T-helper 1 cell (primary cell): Measurements from ENCODE around the gene SEMA3E.
"Not testable (repeated sequence)": the region's sequence is repeated elsewhere in the genome, so short reads cannot be mapped to it uniquely, and the experiment has no call there.

Source experiments
- DNase-seq, 5 donors: peaks; one replicate each; pipeline ENCODE4 v3.0.0-alpha.2; 2012 to 2020
- total RNA-seq, 4 donors: gene quantifications; one replicate each; lab custom pipeline; 2026; lab: John Stamatoyannopoulos, UW

Gene SEMA3E
- total RNA-seq: 0 reads per million in 4 donors

- DNase-seq: no peak
Measured at GRCh38 chr7:83648464-83649241, at the start of gene SEMA3E. SEMA3E (minus strand) TSS chr7:83649139.

- no peak for DNase-seq
Measured at GRCh38 chr7:83697804-83698530, 49.0 kb upstream of the SEMA3E start.

- DNase-seq: no peak
Measured at GRCh38 chr7:83696101-83696500, 47.2 kb upstream of the SEMA3E start.

GRCh38 chr7:83695128-83695960 is 46.4 kb upstream of the SEMA3E start:
- DNase-seq: no peak

GRCh38 chr7:83693256-83693655 is 44.3 kb upstream of the SEMA3E start:
- no peak for DNase-seq

- DNase-seq: no peak
Measured at GRCh38 chr7:83691095-83691494, 42.2 kb upstream of the SEMA3E start.

GRCh38 chr7:83689855-83690254 is 40.9 kb upstream of the SEMA3E start:
- no peak for DNase-seq

- DNase-seq: no peak
Measured at GRCh38 chr7:83686416-83686815, 37.5 kb upstream of the SEMA3E start.

- DNase-seq: no peak
Measured at GRCh38 chr7:83684928-83685327, 36.0 kb upstream of the SEMA3E start.

GRCh38 chr7:83681200-83681778 is 32.4 kb upstream of the SEMA3E start:
- DNase-seq: no peak

- DNase-seq: no peak
Measured at GRCh38 chr7:83677180-83677866, 28.4 kb upstream of the SEMA3E start.

- not testable (repeated sequence) for DNase-seq
Measured at GRCh38 chr7:83673291-83673690, 24.4 kb upstream of the SEMA3E start.

- DNase-seq: no peak
Measured at GRCh38 chr7:83672157-83672556, 23.2 kb upstream of the SEMA3E start.

- DNase-seq: no peak
Measured at GRCh38 chr7:83663131-83663530, 14.2 kb upstream of the SEMA3E start.

- DNase-seq: no peak
Measured at GRCh38 chr7:83658126-83658525, 9.2 kb upstream of the SEMA3E start.

GRCh38 chr7:83655951-83656556 is 7.1 kb upstream of the SEMA3E start:
- no peak for DNase-seq

- DNase-seq: no peak
Measured at GRCh38 chr7:83652481-83652880, 3.5 kb upstream of the SEMA3E start.

GRCh38 chr7:83649701-83650100 is 762 bp upstream of the SEMA3E start:
- no peak for DNase-seq

- no peak for DNase-seq
Measured at GRCh38 chr7:83646027-83646426, 2.9 kb downstream of the SEMA3E start.

GRCh38 chr7:83643739-83644138 is 5.2 kb downstream of the SEMA3E start:
- no peak for DNase-seq

- DNase-seq: no peak
Measured at GRCh38 chr7:83643012-83643411, 5.9 kb downstream of the SEMA3E start.
